ENCODE results near the gene TCEAL9. TPM values are rescaled to one million over a fixed set of nuclear protein-coding genes. Genes with fewer than 3 reads are reported as not detected.
"Not testable (repeated sequence)": the region's sequence is repeated elsewhere in the genome, so short reads cannot be mapped to it uniquely, and the experiment has no call there.

The TCEAL9 gene
- total and polyA plus RNA-seq, 7 donors, result 3.4 to 15.1 (median 9.1) TPM

- intact Hi-C loops (cut with DNase I), result loop anchor here in 1 of 2 donors (5.0 kb wide), 1 partner anchor 118 kb away; no protein-coding TSS in a partner anchor
Observed at GRCh38 chrX:103344606-103345005, 11.7 kb upstream of the TCEAL9 start.

GRCh38 chrX:103347682-103348397 lies 8.5 kb upstream of the TCEAL9 start:
- Histone ChIP-seq H3K27me3 (ENCODE audit: insufficient read depth in 3 of 3, low read length in 2 of 3) (peaks cover 0 to 21% (median 0%) of the 10 kb centered on the region in 3 donors), H3K36me3 (ENCODE audit: insufficient read depth in 1 of 2, low read depth in 1 of 2) (no peaks in the 10 kb centered on the region), H3K4me1 (no peaks in the 10 kb centered on the region), H3K4me3 (no peak overlapping the region), H3K9me3 (no peaks in the 10 kb centered on the region), H3K27ac (no peak overlapping the region)
- TF ChIP-seq CTCF (IDR thresholded peaks at IDR 0.05), result no peak
- DNase-seq (no peak), ATAC-seq (no peak)
- intact Hi-C loops (cut with DNase I), result no loop called here
- 57 to 66% (median 62%) methylated on average over 18 to 29 of the region's 29 CpGs for WGBS, 3 donors

More at GRCh38 chrX:103344606-103345005, 11.7 kb upstream of the TCEAL9 start:
- no peak for DNase-seq
- 36 to 49% (median 46%) methylated on average over 2 of the region's 2 CpGs for WGBS, 3 donors
- no peaks in the 10 kb centered on the region for H3K36me3 ChIP-seq (ENCODE audit: insufficient read depth in 1 of 2, low read depth in 1 of 2)
- peaks cover 0 to 27% (median 0%) of the 10 kb centered on the region in 3 donors for H3K27me3 ChIP-seq (ENCODE audit: insufficient read depth in 3 of 3, low read length in 2 of 3)
- H3K4me3 ChIP-seq, result no peak overlapping the region
- ATAC-seq, result no peak
- no peaks in the 10 kb centered on the region for H3K9me3 ChIP-seq
- no peak overlapping the region for H3K27ac ChIP-seq
- no peaks in the 10 kb centered on the region for H3K4me1 ChIP-seq
- TF ChIP-seq CTCF (IDR thresholded peaks at IDR 0.05), result no peak

GRCh38 chrX:103356858-103357257 lies 552 bp downstream of the TCEAL9 start:
- Histone ChIP-seq H3K36me3 (ENCODE audit: insufficient read depth in 1 of 2, low read depth in 1 of 2) (no peaks in the 10 kb centered on the region), H3K27ac (peak overlapping the region; percentile 63), H3K4me3 (peak overlapping the region; percentile 70), H3K27me3 (ENCODE audit: insufficient read depth in 3 of 3, low read length in 2 of 3) (peaks cover 0 to 5% (median 0%) of the 10 kb centered on the region in 3 donors), H3K4me1 (no peaks in the 10 kb centered on the region), H3K9me3 (no peaks in the 10 kb centered on the region)
- 0 to 16% (median 0%) methylated on average over 9 to 13 of the region's 13 CpGs for WGBS, 3 donors
- TF ChIP-seq CTCF (IDR thresholded peaks at IDR 0.05), result no peak
- DNase-seq (no peak), ATAC-seq (peak in 3 of 4 donors; percentile 19 to 63 (median 26))
- intact Hi-C loops (cut with DNase I), result no loop called here

- intact Hi-C loops (cut with DNase I), result no loop called here
- no peaks in the 10 kb centered on the region for H3K4me1 ChIP-seq
- no peaks in the 10 kb centered on the region for H3K36me3 ChIP-seq (ENCODE audit: insufficient read depth in 1 of 2, low read depth in 1 of 2)
- ATAC-seq (no peak), DNase-seq (no peak)
- no peaks in the 10 kb centered on the region for H3K9me3 ChIP-seq
- no peak overlapping the region for H3K4me3 ChIP-seq
- no peak overlapping the region for H3K27ac ChIP-seq
- no peak for TF ChIP-seq CTCF (IDR thresholded peaks at IDR 0.05)
- peaks cover 0 to 5% (median 0%) of the 10 kb centered on the region in 3 donors for H3K27me3 ChIP-seq (ENCODE audit: insufficient read depth in 3 of 3, low read length in 2 of 3)
- WGBS, 3 donors, result 92 to 98% (median 96%) methylated on average over 2 of the region's 2 CpGs
Observed at GRCh38 chrX:103357871-103358270, 1.6 kb downstream of the TCEAL9 start.

- H3K4me3 ChIP-seq; H3K36me3 ChIP-seq (ENCODE audit: insufficient read depth in 1 of 2, low read depth in 1 of 2); intact Hi-C loops (cut with DNase I); H3K27me3 ChIP-seq (ENCODE audit: insufficient read depth in 3 of 3, low read length in 2 of 3); H3K4me1 ChIP-seq; H3K9me3 ChIP-seq; H3K27ac ChIP-seq; ATAC-seq; DNase-seq: not testable (repeated sequence)
- 93 to 97% (median 95%) methylated on average over 3 of the region's 3 CpGs for WGBS, 3 donors
Observed at GRCh38 chrX:103359605-103360004, 3.3 kb downstream of the TCEAL9 start.

All from psoas muscle (tissue), 8 donors.